Measurements from ENCODE around the gene OR2V1. TPM values are rescaled to one million over a fixed set of nuclear protein-coding genes. Genes with fewer than 3 reads are reported as not detected.

Gene OR2V1
- total RNA-seq, 2 donors from 2014 or later, result not detected

DNA sequence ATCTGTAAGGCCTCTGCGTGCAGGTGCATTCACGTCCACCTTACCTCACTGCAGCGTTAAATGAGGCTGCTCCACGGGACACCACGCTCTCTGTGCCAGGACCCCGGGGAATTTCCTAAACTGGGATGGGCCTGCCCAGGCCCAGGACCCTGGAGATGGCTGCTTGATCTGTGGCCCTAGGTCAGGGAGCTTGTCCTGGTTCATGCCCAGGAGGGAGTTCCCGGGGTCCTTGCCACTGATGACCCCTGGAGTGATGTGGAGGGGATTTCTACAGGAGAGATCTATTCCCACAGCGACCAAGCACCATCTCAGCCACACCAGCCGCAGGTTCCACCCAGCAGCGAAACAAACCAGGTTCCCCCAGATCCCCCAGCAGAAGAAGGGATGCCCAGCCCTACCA is 3.5 kb downstream of the OR2V1 start:
- Histone ChIP-seq H3K9me3 (no peaks in the 10 kb centered on the region), H3K4me3 (no peak overlapping the region), H3K36me3 (no peaks in the 10 kb centered on the region), H3K4me1 (no peaks in the 10 kb centered on the region), H3K27me3 (no peaks in the 10 kb centered on the region), H3K27ac (no peak overlapping the region)
- TF ChIP-seq, protein P1, sequence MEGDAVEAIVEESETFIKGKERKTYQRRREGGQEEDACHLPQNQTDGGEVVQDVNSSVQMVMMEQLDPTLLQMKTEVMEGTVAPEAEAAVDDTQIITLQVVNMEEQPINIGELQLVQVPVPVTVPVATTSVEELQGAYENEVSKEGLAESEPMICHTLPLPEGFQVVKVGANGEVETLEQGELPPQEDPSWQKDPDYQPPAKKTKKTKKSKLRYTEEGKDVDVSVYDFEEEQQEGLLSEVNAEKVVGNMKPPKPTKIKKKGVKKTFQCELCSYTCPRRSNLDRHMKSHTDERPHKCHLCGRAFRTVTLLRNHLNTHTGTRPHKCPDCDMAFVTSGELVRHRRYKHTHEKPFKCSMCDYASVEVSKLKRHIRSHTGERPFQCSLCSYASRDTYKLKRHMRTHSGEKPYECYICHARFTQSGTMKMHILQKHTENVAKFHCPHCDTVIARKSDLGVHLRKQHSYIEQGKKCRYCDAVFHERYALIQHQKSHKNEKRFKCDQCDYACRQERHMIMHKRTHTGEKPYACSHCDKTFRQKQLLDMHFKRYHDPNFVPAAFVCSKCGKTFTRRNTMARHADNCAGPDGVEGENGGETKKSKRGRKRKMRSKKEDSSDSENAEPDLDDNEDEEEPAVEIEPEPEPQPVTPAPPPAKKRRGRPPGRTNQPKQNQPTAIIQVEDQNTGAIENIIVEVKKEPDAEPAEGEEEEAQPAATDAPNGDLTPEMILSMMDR (IDR thresholded peaks at IDR 0.05), result no peak
- no peak for DNase-seq (ENCODE audit: low spot score)

DNA sequence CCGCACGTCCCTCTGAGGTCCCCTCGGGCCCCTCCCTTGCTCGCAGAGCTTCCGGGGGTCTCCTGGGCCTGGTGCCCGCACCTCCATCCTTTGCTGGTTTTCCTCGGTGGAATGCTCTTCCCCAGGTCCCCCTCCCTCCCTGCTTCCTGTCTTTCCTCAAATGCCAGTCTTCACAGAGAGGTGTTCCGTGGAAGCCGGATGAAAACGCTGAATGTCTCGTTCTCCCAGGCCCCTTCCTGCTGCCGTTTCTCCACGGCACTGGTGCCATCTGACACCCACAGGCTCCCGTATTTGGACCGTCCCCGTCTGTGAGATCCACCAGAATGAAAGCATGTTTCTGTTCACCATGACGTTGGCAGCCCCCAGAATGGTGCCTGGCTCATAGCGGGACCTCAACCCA is 4.1 kb downstream of the OR2V1 start:
- no peaks in the 10 kb centered on the region for H3K36me3 ChIP-seq
- no peak overlapping the region for H3K27ac ChIP-seq
- H3K4me1 ChIP-seq, result no peaks in the 10 kb centered on the region
- H3K4me3 ChIP-seq, result no peak overlapping the region
- H3K27me3 ChIP-seq, result no peaks in the 10 kb centered on the region
- TF ChIP-seq, protein P1 (IDR thresholded peaks at IDR 0.05), result no peak
- no peaks in the 10 kb centered on the region for H3K9me3 ChIP-seq
- no peak for DNase-seq (ENCODE audit: low spot score)

DNA sequence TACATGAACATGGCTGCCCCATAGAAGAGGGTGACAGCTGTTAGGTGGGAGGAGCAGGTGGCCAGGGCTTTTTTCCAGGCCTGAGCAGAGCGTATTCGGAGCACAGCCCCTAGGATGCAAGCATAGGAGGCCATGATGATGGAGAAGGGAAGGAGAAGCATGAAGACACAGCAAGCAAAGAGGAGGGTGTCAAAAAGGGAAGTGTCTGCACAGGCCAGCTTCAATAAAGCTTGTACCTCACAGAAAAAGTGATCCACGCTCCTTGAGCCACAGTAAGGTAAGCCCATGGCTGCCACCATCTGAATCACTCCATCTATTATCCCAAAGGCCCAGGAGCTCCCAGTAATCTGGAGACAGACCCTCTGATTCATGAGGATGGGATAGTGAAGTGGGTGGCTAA is 6.4 kb downstream of the OR2V1 start:
- DNase-seq (ENCODE audit: low spot score), result no peak
- TF ChIP-seq, protein P1 (IDR thresholded peaks at IDR 0.05), result no peak
- Histone ChIP-seq H3K9me3 (no peaks in the 10 kb centered on the region), H3K27me3 (no peaks in the 10 kb centered on the region), H3K4me1 (no peaks in the 10 kb centered on the region), H3K36me3 (no peaks in the 10 kb centered on the region), H3K4me3 (no peak overlapping the region), H3K27ac (no peak overlapping the region)

DNA sequence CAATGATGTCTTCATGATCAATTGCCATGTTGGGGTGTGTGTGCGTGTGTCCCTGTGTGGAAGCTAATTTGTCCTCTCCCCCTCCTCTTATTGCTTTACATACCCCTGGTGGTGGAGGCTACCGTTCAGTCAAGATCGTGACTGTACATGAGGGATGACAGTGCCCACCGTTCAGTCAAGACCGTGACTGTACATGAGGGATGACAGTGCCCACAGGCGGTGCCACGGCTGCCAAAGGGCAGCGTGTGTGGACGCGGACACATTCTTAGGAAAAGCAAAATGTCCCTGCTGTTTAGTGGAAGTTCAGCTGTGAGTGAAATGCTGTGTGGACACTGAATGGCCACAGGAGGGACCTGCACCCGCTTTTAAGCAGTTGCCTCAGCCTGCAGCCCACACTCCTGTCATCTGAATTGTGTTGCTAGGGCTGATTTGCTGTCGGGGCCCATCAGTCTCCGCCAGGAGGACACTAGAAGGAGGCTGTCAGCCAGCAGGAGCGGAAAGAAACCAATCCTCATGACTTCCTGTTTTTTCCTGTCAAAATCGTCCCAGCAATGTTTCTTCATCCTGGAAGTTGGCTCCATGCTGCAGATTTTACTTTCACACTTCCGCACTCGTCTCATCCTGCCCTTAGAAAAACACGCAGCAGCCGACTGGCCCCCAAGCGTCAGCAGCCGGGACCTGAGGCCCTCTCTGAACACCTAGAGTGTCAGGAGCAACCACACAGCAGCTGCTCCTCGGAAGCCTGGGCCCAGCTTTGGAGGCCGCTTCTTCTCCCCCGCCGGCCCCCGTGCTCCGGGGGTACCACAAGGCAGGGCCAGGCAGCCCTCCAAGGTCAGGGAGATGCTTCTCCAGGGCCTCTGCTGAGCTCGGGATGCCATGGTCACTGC is 9.1 kb downstream of the OR2V1 start:
- Histone ChIP-seq H3K27ac (no peak overlapping the region), H3K27me3 (peaks cover 0 to under 1% of the 10 kb centered on the region in 2 donors), H3K9me3 (no peaks in the 10 kb centered on the region), H3K4me3 (no peak overlapping the region), H3K4me1 (no peaks in the 10 kb centered on the region), H3K36me3 (no peaks in the 10 kb centered on the region)
- TF ChIP-seq, protein P1 (IDR thresholded peaks at IDR 0.05), result no peak
- DNase-seq (ENCODE audit: low spot score), result peak; percentile 61

DNA sequence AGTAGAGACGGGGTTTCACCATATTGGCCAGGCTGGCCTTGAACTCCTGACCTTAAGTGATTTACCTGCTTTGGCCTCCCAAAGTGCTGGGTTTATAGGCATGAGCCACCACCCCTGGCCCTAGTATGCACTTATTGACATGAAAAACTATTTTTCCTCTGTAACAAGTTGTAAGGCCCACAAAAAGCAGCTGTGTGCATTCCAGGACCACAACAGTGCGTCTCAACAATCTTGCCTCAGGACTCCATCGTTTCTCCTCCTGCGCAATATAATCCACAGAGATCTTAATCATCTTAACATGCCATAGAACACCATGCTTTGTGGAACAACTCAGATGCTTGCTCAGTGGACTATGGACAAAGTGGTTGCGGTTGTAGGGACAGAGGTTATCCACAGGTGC is 10.2 kb downstream of the OR2V1 start:
- DNase-seq (ENCODE audit: low spot score), result no peak
- H3K27me3 ChIP-seq, result peaks cover 0 to 10% of the 10 kb centered on the region in 2 donors
- no peak overlapping the region for H3K4me3 ChIP-seq
- H3K27ac ChIP-seq, result no peak overlapping the region
- H3K36me3 ChIP-seq, result no peaks in the 10 kb centered on the region
- TF ChIP-seq, protein P1 (IDR thresholded peaks at IDR 0.05), result no peak
- no peaks in the 10 kb centered on the region for H3K4me1 ChIP-seq
- no peaks in the 10 kb centered on the region for H3K9me3 ChIP-seq
